ENCODE measurements around the gene ZNF425. TPM values are rescaled to one million over a fixed set of nuclear protein-coding genes. Genes with fewer than 3 reads are reported as not detected.

Gene ZNF425
- total RNA-seq, 1 donor from 2014 or later, result 1.2 TPM

- Histone ChIP-seq H3K27ac (no peak overlapping the region), H3K4me1 (no peaks in the 10 kb centered on the region), H3K27me3 (ENCODE audit: low read depth) (no peaks in the 10 kb centered on the region), H3K4me3 (no peak overlapping the region), H3K9me3 (no peaks in the 10 kb centered on the region), H3K36me3 (no peaks in the 10 kb centered on the region)
- no peak for ATAC-seq
- no peak for DNase-seq
- TF ChIP-seq, protein P1, sequence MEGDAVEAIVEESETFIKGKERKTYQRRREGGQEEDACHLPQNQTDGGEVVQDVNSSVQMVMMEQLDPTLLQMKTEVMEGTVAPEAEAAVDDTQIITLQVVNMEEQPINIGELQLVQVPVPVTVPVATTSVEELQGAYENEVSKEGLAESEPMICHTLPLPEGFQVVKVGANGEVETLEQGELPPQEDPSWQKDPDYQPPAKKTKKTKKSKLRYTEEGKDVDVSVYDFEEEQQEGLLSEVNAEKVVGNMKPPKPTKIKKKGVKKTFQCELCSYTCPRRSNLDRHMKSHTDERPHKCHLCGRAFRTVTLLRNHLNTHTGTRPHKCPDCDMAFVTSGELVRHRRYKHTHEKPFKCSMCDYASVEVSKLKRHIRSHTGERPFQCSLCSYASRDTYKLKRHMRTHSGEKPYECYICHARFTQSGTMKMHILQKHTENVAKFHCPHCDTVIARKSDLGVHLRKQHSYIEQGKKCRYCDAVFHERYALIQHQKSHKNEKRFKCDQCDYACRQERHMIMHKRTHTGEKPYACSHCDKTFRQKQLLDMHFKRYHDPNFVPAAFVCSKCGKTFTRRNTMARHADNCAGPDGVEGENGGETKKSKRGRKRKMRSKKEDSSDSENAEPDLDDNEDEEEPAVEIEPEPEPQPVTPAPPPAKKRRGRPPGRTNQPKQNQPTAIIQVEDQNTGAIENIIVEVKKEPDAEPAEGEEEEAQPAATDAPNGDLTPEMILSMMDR (IDR thresholded peaks at IDR 0.05), result no peak
- intact Hi-C loops (cut with DNase I), result no loop called here
Measured at GRCh38 chr7:149053885-149054284, 72.2 kb downstream of the ZNF425 start.

- intact Hi-C loops (cut with DNase I), result no loop called here
- H3K4me3 ChIP-seq, result no peak overlapping the region
- TF ChIP-seq, protein P1 (IDR thresholded peaks at IDR 0.05), result no peak
- DNase-seq, result no peak
- H3K27ac ChIP-seq, result no peak overlapping the region
- no peaks in the 10 kb centered on the region for H3K36me3 ChIP-seq
- H3K4me1 ChIP-seq, result no peaks in the 10 kb centered on the region
- H3K27me3 ChIP-seq (ENCODE audit: low read depth), result no peaks in the 10 kb centered on the region
- no peak for ATAC-seq
- H3K9me3 ChIP-seq, result no peaks in the 10 kb centered on the region
Measured at GRCh38 chr7:149053384-149053783, 72.7 kb downstream of the ZNF425 start.

Other genes with a start within 250 kb of the ZNF425 start
- gene EZH2, start 242.0 kb downstream of the ZNF425 start, total RNA-seq, result 3.5 TPM
- 123 TPM for gene PDIA4, start 97.8 kb downstream of the ZNF425 start, total RNA-seq
- gene ZNF786, start 35.6 kb downstream of the ZNF425 start, total RNA-seq, result 5.4 TPM
- 13.2 TPM for gene ZNF398, start 21.1 kb upstream of the ZNF425 start, total RNA-seq
- 20.9 TPM for gene ZNF282, start 69.2 kb upstream of the ZNF425 start, total RNA-seq
- 10.5 TPM for gene ZNF212, start 113.3 kb upstream of the ZNF425 start, total RNA-seq
- gene ZNF783, start 135.9 kb upstream of the ZNF425 start, total RNA-seq, result 15.1 TPM